GM10248 (cell line): ENCODE results near the gene C1QTNF5.

Source experiments
- CTCF ChIA-PET: fragments of 300-600 bp; sonication (Branson Sonifier 250); formaldehyde crosslinking; extraction: SDS; loops from one replicate; lab custom pipeline; 2021; ENCODE audit warnings: antibody characterized with exemption; lab: Yijun Ruan, JAX
- POLR2A ChIA-PET: fragments of 350-650 bp; sonication (Branson Sonifier 250); formaldehyde crosslinking; extraction: SDS; loops from one replicate; lab custom pipeline; 2020; ENCODE audit warnings: antibody characterized with exemption; lab: Yijun Ruan, JAX
- DNase-seq: peaks from one replicate; pipeline ENCODE4 v3.0.0; 2012; ENCODE audit errors: extremely low spot score
- CTCF ChIP-seq: IDR thresholded peaks from 2 replicates; pipeline ENCODE4 v1.5.1; 2012; ENCODE audit warnings: mild to moderate bottlenecking, low read depth; ENCODE audit errors: extremely low read depth, missing control alignments, control extremely low read depth

C1QTNF5 gene

GRCh38 chr11:119293461-119293860, 47.2 kb downstream of the C1QTNF5 start:
- ChIA-PET POLR2A (no interaction called here), CTCF (interaction anchor here (3.6 kb wide), 1 partner anchor 9 kb away, joined by 18 read pairs; no protein-coding TSS in a partner anchor)
- TF ChIP-seq CTCF: no peak
- no peak for DNase-seq

- ChIA-PET POLR2A (no interaction called here), CTCF (interaction anchor here (1.0 to 1.9 kb wide), 3 partner anchors 32 to 122 kb away, joined by 3 to 10 read pairs (median 3); no protein-coding TSS in a partner anchor)
- TF ChIP-seq CTCF: no peak
- DNase-seq: no peak
Measured at GRCh38 chr11:119290894-119291497, 49.7 kb downstream of the C1QTNF5 start.
